GM23248 (cell line): ENCODE measurements around the gene ANKLE2. TPM values are rescaled to one million over a fixed set of nuclear protein-coding genes. Genes with fewer than 3 reads are reported as not detected.
"Not testable (repeated sequence)": the region's sequence is repeated elsewhere in the genome, so short reads cannot be mapped to it uniquely, and the experiment has no call there.

Source experiments
- DNase-seq: peaks from one replicate; pipeline ENCODE4 v3.0.0-alpha.2; 2015
- H2AFZ ChIP-seq: fragments of 200-600 bp; sonication (generic); 2 replicates; pipeline ENCODE4 v1.6.1; 2016; ENCODE audit warnings: antibody characterized with exemption
- H3F3A ChIP-seq: fragments of 200-600 bp; sonication (generic); 2 replicates; pipeline ENCODE4 v1.6.1; 2016; ENCODE audit warnings: mild to moderate bottlenecking, antibody characterized with exemption, mixed run types; ENCODE audit not compliant: insufficient read depth
- H3K27ac ChIP-seq: fragments of 200-600 bp; sonication (generic); 2 replicates; pipeline ENCODE4 v1.5.1; 2016; ENCODE audit warnings: mild to moderate bottlenecking
- H3K27me3 ChIP-seq: fragments of 200-600 bp; sonication (generic); replicated peaks from 2 replicates; pipeline ENCODE4 v1.6.1; 2016; ENCODE audit warnings: mild to moderate bottlenecking; ENCODE audit not compliant: insufficient read depth
- H3K36me3 ChIP-seq: fragments of 200-600 bp; sonication (generic); 2 replicates; pipeline ENCODE4 v1.6.1; 2016; ENCODE audit warnings: low read depth, mild to moderate bottlenecking
- H3K4me1 ChIP-seq: fragments of 200-600 bp; sonication (generic); 2 replicates; pipeline ENCODE4 v1.6.1; 2016; ENCODE audit warnings: mild to moderate bottlenecking; ENCODE audit not compliant: insufficient read depth
- H3K4me2 ChIP-seq: fragments of 200-600 bp; sonication (generic); one replicate; pipeline ENCODE4 v1.6.1; 2016; ENCODE audit warnings: mild to moderate bottlenecking; ENCODE audit not compliant: unreplicated experiment
- H3K4me3 ChIP-seq: fragments of 200-600 bp; sonication (generic); 2 replicates; pipeline ENCODE4 v1.5.1; 2016; ENCODE audit warnings: mild to moderate bottlenecking
- H3K79me2 ChIP-seq: fragments of 200-600 bp; sonication (generic); 2 replicates; pipeline ENCODE4 v1.6.1; 2016; ENCODE audit warnings: mild to moderate bottlenecking; ENCODE audit not compliant: insufficient read depth
- H3K9ac ChIP-seq: fragments of 200-600 bp; sonication (generic); 2 replicates; pipeline ENCODE4 v1.6.1; 2016; ENCODE audit warnings: mild to moderate bottlenecking
- H3K9me2 ChIP-seq: fragments of 200-600 bp; sonication (generic); 2 replicates; pipeline ENCODE4 v1.6.1; 2016; ENCODE audit warnings: mixed run types, mild to moderate bottlenecking, moderate library complexity; ENCODE audit not compliant: insufficient read depth
- H3K9me3 ChIP-seq: fragments of 200-600 bp; sonication (generic); one replicate; pipeline ENCODE4 v1.6.1; 2017; ENCODE audit warnings: low read depth
- H4K20me1 ChIP-seq: fragments of 200-600 bp; sonication (generic); 2 replicates; pipeline ENCODE4 v1.6.0; 2016; ENCODE audit not compliant: insufficient read depth
- EZH2 ChIP-seq: fragments of 200-600 bp; sonication (generic); IDR thresholded peaks from 2 replicates; pipeline ENCODE4 v1.6.1; 2018; ENCODE audit warnings: antibody characterized with exemption, mild to moderate bottlenecking; ENCODE audit not compliant: insufficient read depth, poor library complexity, severe bottlenecking
- EZH2phosphoT487 ChIP-seq: fragments of 200-600 bp; sonication (generic); IDR thresholded peaks from 2 replicates; pipeline ENCODE4 v1.6.1; 2018; ENCODE audit warnings: antibody characterized with exemption, moderate library complexity, mild to moderate bottlenecking, low read depth; ENCODE audit not compliant: insufficient read depth
- WGBS, 2 experiments: methylation state at CpG; one replicate each; pipeline ENCODE4 v1.1.6; 2015 to 2017; ENCODE audit warnings: low lambda C conversion rate in 2 of 2, low coverage in 1 of 2; ENCODE audit errors: missing lambda C conversion rate in 2 of 2; 5-methylcytosine and 5-hydroxymethylcytosine counted together
- in situ Hi-C: fragments of 300-500 bp; cut with MboI; formaldehyde crosslinking; loops from 2 replicates; pipeline ENCODE4 v1.15.0; 2020
- polyA plus RNA-seq: library from polyadenylated mRNA; unstranded; fragments of >200 nt; fragmentation: Nextera tagmentation; extraction: Ambion mirVana; gene quantifications from 2 replicates; pipeline ENCODE4 v1.2.1, GENCODE V29; 2016
- total RNA-seq: library from RNA; depleted of rRNA; stranded (reverse); fragments of >200 nt; shearing (Covaris generic); gene quantifications from 2 replicates; pipeline ENCODE4 v1.2.3, GENCODE V29; 2014

The ANKLE2 gene
- total and polyA plus RNA-seq, 2 experiments from 2014 or later = 49.4 to 69.6 TPM

GRCh38 chr12:132776816-132777568 is 15.4 kb upstream of the ANKLE2 start:
- H3K27me3 ChIP-seq = no peaks in the 10 kb centered on the region
- no peak for DNase-seq
- H3F3A ChIP-seq = peaks cover 7% of the 10 kb centered on the region; the same call in 1 of the 2 replicates
- peaks cover 56% of the 10 kb centered on the region for H3K79me2 ChIP-seq
- peaks cover 59% of the 10 kb centered on the region for H3K36me3 ChIP-seq
- in situ Hi-C loops = no loop called here
- H4K20me1 ChIP-seq = no peaks in the 10 kb centered on the region
- H3K4me1 ChIP-seq = no peaks in the 10 kb centered on the region
- H3K9ac ChIP-seq = no peak overlapping the region
- 93 to 94% methylated on average over 29 of the region's 29 CpGs for WGBS, 2 experiments
- no peaks in the 10 kb centered on the region for H3K9me2 ChIP-seq
- H3K9me3 ChIP-seq = no peaks in the 10 kb centered on the region
- no peak for TF ChIP-seq EZH2phosphoT487
- TF ChIP-seq EZH2 = no peak
- no peak overlapping the region for H3K27ac ChIP-seq
- H3K4me2 ChIP-seq = no peak overlapping the region
- H3K4me3 ChIP-seq = no peak overlapping the region
- H2AFZ ChIP-seq = no peak overlapping the region

- H3K4me2 ChIP-seq, H3K27ac ChIP-seq, H2AFZ ChIP-seq, H4K20me1 ChIP-seq, H3K4me3 ChIP-seq, H3K4me1 ChIP-seq, H3K9me3 ChIP-seq, DNase-seq, in situ Hi-C loops, H3K9me2 ChIP-seq, H3K27me3 ChIP-seq, H3K9ac ChIP-seq: not testable (repeated sequence)
- peaks cover 13% of the 10 kb centered on the region; the same call in 1 of the 2 replicates for H3F3A ChIP-seq
- WGBS, 2 experiments = 86 to 100% methylated on average over 2 to 12 of the region's 12 CpGs
- peaks cover 56% of the 10 kb centered on the region for H3K79me2 ChIP-seq
- peaks cover 67% of the 10 kb centered on the region for H3K36me3 ChIP-seq
Observed at GRCh38 chr12:132776230-132776625, 14.6 kb upstream of the ANKLE2 start.

GRCh38 chr12:132775502-132776229 is 14.0 kb upstream of the ANKLE2 start:
- H3K4me3 ChIP-seq = no peak overlapping the region
- peaks cover 70% of the 10 kb centered on the region for H3K36me3 ChIP-seq
- no peaks in the 10 kb centered on the region for H3K27me3 ChIP-seq
- H3K9ac ChIP-seq = no peak overlapping the region
- in situ Hi-C loops = no loop called here
- H3K79me2 ChIP-seq = peaks cover 58% of the 10 kb centered on the region
- TF ChIP-seq EZH2 = no peak
- TF ChIP-seq EZH2phosphoT487 = no peak
- 97% methylated on average over 22 to 23 of the region's 24 CpGs for WGBS, 2 experiments
- no peak overlapping the region for H3K27ac ChIP-seq
- no peaks in the 10 kb centered on the region for H3K9me3 ChIP-seq
- no peak overlapping the region for H3K4me2 ChIP-seq
- no peaks in the 10 kb centered on the region for H3K9me2 ChIP-seq
- H4K20me1 ChIP-seq = no peaks in the 10 kb centered on the region
- no peak overlapping the region for H2AFZ ChIP-seq
- DNase-seq = no peak
- H3K4me1 ChIP-seq = no peaks in the 10 kb centered on the region
- H3F3A ChIP-seq = peaks cover 19% of the 10 kb centered on the region; the same call in 1 of the 2 replicates

DNA sequence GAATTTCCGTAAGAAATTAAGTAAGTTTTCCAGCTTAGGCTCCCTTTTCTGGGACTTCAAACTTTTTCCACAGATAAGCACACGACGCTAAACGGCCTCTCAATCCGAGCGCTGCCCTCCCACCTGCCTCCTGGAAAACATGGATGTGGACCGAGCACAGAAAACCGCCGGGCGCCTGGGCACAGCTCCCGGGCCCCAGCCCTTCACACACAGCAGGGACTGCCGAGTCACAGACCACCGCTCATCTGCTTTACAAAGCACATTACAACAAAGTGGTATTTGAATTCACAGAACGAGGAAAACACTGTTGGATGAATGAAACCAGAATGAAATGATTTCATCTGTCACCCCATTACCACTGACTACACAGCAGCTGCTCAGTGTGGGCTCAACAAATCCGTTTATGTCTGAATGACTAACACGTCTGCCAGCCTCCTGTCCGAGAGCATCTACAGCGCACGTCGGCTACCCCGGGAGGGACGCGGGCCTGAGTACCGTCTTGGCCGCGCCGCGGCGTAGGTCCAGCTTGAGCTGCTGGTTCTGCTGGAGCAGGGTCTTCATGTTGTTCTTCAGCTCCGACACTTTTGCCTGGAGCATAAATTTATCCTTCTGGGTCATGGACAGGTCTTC is 13.1 kb upstream of the ANKLE2 start:
- Histone ChIP-seq H3K9me2 (no peaks in the 10 kb centered on the region), H3K4me1 (no peaks in the 10 kb centered on the region), H3K79me2 (peaks cover 58% of the 10 kb centered on the region), H3K9me3 (no peaks in the 10 kb centered on the region), H2AFZ (no peak overlapping the region), H3K4me3 (no peak overlapping the region), H3K4me2 (no peak overlapping the region), H3F3A (peaks cover 26% of the 10 kb centered on the region), H3K27me3 (no peaks in the 10 kb centered on the region), H3K9ac (no peak overlapping the region), H4K20me1 (no peaks in the 10 kb centered on the region), H3K36me3 (peaks cover 69% of the 10 kb centered on the region), H3K27ac (no peak overlapping the region)
- DNase-seq = no peak
- 90 to 92% methylated on average over 29 to 30 of the region's 30 CpGs for WGBS, 2 experiments
- in situ Hi-C loops = no loop called here
- TF ChIP-seq EZH2phosphoT487 = no peak
- TF ChIP-seq EZH2 = no peak
